IPS-11a (cell line): Measurements from ENCODE around the gene GGTA1.
A peak's percentile ranks its signal among the peaks of the same experiment; 100 is the strongest.
"Not testable (repeated sequence)": the region's sequence is repeated elsewhere in the genome, so short reads cannot be mapped to it uniquely, and the experiment has no call there.

Source experiments
- H3K4me3 ChIP-seq: one replicate; pipeline ENCODE4 v1.5.1; 2013; ENCODE audit warnings: low read depth, low read length, control low read depth

The GGTA1 gene

DNA sequence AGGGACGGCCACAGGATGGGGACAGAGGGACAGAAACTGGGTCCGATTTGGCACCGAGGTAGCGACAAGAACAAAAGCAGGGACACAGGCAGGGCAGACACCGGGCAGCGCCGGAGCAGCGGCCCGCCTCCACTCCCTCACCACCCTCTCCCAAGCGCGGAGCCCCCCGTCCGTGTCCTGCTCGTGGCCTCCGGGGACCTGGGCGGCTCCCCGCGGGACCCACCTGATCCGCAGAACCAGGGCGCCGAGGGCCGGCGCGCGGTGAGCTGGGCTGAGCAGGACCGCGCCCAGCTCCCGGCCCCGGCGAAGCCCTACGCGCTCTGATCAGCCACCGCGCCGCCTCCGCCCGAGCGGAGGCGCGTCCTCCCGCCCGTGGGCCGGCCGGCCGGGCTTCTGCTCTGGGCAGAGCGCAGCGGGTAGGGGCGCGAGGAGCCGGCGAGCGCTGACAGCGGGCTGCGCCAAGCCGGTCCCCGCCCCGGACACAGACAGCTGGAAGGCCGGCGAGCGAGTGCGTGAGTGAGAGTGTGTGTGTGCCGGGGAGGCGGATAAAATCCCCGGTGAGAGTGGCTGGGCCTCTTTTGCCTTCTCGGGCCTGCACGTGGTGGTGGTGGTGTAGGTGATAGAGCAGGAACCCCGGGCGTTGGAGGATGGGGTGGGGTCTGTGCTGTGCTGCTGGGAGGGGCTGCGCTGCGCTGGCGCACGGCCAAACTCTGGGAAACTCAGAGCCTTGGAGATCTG is at the start of gene GGTA1:
TSS of gene GGTA1 (minus strand) at position 418 of the 738 bp plus-strand sequence. CDS start 31,922 bp downstream, outside the sequence.
- peak within 1 kb of the TSS; percentile 30 for H3K4me3 ChIP-seq

DNA sequence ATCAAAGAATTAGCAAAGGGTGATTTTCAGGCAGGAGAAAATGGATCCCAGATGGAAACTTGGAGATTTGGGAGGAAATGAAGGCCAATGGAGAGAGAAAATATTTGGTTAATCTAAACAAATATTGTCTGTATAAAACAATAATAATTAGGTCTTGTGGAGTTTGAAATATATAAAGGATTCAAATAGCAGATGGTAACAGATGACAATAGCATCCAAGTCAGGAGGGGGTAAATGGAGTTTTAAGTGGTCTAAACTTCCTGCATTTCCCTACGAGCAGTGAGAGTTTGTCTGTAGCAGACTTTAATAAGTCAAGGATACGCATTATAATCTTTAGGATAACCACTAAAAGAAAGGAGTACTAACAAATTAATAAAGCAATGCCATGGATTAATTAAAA is 49.0 kb upstream of the GGTA1 start:
- no peak overlapping the region for H3K4me3 ChIP-seq

DNA sequence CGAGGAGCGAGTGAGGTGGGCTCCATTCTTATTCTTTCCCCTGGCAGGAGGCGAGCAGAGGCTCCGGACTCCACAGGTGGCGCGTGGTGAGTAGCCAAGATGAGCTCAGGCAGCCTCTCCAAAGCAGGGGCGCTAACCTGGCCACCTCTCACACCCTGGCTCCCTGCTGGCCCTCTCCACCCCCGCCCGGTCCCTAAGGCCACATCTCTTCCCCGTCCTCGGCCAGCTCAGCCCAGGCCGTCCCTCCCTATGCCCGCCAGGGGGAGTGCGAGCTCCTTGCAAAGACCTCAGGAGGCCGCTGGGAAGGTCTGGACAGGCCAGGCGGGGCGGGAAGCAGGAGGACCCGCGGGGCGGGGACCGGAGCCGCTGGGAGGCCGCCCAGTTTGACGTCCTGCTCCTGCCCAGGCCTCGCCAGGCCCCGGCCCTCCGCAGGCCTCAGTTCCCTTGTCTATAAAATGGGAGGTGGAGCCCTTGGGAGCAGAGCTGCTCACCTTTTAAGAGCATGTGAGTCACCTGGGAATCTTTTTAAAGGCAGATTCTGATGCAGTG is 46.3 kb upstream of the GGTA1 start:
- no peak overlapping the region for H3K4me3 ChIP-seq

DNA sequence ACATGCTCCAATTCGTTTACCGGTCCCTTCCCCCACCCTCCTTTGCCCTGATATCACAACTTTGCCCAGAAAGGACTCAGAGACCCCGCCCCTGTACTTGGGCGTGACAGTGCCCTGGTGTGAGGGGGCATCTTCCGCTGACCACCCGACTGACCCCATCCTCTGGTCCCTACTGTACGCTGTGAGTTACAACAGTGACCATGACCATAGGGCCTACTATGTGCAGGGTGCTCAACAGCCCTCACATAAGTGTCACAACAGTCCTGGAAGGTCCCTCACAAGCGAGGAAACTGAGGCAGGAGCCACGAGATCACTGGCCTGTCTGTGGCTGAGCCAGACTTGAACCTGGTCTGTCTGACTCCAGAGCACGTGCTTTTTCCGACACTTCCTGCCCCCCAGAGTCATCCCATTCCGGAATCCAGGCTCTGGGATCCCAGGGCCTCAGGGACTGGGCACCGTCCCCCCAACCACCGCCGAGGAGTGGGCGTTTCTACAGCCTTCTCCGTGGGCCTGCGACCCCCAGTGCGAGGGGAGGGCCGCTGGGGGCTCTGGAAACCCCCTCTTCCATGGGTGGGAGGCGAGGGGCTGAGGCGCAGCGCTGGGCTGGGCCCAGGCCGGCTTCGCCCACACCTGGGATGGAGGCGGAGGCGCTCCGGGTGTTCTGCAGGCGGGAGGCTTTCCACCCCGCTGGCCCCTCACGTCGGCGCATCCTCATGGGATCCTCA is 45.7 kb upstream of the GGTA1 start:
- no peak overlapping the region for H3K4me3 ChIP-seq

DNA sequence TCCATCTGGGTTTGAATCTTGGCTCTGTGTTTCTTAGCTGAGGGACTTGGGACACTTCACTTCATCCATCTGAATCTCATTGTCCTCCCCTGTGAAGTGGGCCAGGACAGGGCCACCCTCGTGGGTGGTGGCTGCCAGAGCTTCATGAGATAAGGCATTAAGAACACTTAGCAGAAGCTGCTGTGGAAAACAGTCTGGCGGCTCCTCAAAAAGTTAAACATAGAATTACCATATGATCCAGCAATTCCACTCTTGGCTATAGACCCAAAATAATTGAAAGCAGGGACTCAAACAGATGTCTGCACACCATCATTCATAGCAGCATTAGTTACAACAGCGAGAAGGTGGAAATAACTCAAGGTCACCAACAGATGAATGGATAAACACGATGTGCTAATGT is 42.4 kb upstream of the GGTA1 start:
- no peak overlapping the region for H3K4me3 ChIP-seq

DNA sequence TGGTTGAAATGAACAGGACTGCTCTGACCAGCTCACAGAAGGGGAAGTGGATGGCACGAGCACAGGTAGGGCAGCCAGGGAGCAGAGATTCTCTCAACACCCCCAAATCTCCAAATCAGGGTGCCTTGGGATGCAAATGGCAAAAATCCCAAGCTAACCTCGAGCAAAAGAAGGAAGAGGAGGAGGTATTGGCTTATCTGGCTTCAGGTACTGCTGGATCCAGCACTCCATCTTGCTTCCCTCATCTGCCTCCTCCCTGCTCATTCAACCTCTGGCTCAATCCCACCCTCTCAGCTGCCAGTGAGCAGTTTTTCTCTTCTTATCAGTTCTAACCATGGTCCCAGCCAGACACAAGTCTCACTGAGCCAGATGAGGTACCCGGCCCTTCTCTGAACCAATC is 41.6 kb upstream of the GGTA1 start:
- H3K4me3 ChIP-seq = no peak overlapping the region

DNA sequence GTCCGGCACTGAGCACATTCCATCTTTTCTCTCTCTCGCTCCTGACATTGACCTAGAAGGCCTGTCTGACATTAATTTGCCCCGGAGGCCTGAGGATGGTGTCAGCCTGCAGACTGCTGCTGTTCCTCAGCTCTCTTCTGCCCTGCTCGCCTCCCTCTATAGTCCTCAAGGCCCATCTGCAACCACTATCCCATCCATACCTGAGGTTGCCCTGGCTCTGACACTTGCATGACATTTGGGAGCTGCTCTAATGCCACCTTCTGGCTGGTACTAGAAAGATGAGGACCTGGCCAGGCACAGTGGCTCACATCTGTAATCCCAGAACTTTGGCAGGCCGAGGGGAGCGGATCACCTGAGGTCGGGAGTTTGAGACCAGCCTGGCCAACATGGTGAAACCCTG is 38.6 kb upstream of the GGTA1 start:
- H3K4me3 ChIP-seq = no peak overlapping the region

DNA sequence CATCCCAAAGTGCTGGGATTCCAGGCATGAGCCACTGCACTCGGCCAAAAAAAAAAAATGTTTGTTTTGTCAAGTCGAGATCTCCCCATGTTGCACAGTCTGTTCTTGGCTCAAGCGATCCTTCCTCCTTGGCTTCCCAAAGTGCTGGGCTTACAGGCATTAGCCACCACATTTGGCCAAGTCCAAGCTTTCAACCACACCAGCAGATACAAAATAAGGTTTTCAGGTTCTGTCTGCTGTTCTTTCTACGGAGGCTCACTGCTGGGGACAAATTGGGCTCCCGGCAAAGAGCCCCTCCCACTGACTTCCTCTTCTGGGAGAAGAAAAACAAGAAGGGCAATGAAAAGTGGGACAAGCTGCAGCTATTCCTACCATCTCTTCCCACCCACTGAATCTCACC is 37.6 kb upstream of the GGTA1 start:
- H3K4me3 ChIP-seq = no peak overlapping the region

DNA sequence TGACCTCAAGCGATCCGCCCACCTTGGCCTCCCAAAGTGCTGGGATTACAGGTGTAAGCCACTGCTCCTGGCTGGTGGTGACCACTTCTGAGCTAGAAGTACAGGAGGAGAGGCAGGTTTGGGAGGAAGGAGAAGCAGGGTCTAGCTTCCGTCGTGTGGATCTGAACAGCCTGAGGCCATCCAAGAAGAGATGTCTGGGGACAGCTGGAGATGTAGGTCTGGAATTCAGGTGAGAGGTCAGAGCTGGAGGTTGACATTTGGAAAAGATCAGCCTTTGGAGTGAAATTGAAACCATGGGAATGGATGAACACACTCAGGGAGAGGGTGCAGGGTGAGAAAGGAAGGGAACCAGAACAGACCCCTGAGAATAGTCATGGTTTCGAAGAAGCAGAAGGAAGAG is 33.2 kb upstream of the GGTA1 start:
- no peak overlapping the region for H3K4me3 ChIP-seq

DNA sequence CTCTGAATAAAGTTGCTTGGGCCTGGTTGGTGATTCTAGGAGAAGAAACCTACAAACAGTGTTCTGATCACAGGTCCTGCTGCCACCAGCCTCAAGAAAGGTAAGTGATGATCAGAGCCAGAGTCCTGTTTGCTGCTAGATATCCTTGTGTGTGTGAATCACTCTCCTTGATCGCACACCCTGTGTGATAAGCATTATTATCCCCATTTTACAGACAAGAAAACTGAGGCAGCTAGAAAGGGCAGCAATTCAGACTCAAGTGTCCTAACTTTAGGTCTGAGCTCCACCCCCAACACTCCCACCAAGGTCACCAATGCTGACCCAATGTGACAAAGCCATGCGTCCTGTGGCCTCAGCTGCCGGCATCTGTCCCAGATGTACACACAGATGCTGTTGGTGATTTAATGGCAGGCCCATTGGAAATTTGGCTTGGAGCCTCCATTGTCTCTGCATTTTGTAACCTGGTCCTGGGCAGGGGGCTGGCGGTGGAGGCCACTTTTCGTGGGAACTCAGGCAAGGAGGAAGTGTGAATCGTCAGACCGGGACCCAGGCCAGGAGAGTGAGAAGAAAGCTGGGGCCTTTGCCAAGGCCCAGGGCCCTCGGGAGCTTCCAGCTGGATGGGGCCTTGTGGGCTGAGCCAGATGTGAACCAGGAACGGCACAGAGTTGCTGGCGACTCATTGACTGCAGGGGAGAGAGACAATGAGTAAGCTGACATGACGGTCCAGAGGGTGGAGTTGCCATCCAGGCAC is 29.8 kb upstream of the GGTA1 start:
- no peak overlapping the region for H3K4me3 ChIP-seq

DNA sequence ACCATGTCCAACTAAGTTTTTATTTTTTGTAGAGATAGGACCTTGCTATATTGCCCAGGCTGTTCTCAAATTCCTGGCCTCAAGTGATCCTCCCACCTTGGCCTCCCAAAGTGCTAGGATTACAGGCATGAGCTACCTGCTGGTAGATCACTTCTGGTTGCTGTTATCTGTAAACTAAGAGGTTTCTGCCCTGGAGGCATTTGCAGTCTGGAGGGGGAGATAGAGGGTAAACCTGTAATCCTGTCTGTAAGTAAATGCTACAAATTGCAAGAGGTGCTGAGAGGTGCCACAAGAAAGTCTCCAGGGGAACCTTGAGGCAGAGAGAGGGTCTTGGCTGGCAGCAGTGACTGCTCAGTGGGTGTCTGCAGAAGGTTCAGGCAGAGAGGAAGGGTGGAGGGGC is 29.0 kb upstream of the GGTA1 start:
- H3K4me3 ChIP-seq = no peak overlapping the region

DNA sequence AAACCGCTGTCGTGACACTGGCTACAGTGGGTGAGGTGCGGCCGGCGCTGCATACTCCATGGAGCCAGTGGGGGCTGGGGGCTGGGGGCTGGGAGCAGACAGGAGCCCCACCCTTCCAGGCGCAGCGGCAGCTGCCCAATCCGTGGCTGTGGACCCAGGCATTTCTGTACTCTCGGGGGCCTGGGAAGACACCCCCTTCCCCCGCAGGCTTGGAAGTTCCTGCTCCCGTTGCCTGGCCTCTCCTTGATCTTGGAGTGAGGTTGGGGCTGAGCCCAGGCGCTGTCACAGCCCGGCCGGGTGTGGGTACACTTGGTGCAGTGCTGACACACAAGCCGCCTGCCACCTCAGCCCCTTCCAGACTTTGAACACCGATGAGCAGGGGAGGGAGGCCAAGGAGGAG is 27.7 kb upstream of the GGTA1 start:
- no peak overlapping the region for H3K4me3 ChIP-seq

DNA sequence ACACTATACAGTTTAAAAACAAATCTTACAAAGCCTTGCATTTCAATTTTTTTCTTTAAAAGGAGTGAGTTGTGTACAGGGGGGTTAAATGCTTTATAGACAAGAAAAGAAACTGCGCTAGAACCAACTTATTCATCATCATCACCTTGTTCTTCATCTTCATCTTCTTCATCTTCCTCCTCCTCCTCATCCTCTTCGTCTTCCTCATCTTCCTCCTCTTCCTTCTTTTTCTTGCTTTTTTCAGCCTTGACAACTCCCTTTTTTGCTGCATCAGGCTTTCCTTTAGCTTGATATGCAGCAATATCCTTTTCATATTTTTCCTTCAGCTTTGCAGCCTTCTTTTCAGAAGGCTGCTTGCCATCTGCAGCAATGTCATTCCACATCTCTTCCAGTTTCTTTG is 20.0 kb upstream of the GGTA1 start:
- not testable (repeated sequence) for H3K4me3 ChIP-seq

DNA sequence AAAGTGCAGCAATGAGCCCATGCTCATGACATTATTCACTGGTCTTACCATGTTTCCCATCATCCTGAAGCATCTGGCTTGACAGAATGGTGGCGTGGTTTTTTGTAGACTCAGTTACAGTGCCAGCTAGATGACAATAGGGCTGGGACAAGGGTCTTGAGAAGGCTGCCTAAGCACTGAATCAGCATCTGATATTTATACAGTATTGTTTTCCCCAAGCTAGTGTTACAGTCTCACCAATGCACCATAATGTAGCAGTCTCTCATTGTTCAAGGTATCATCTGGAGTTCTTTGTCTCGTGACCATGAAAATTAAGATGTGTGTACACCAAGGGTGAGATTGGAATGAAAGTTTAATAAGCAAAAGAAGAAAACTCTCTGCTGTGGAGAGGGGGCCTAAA is 19.0 kb upstream of the GGTA1 start:
- no peak overlapping the region for H3K4me3 ChIP-seq

DNA sequence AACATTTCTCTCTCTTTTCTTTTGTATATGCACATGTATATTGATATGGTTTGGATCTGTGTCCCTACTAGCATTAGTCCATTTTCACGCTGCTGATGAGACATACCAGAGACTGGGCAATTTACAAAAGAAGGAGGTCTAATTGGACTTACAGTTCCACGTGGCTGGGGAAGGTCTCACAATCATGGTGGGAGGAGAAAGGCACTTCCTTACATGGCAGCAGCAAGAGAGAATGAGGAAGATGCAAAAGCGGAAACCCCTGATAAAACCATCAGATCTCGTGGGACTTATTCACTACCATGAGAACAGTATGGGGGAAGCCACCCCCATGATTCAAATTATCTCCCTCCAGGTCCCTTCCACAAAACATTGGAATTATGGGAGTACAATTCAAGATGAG is 13.5 kb upstream of the GGTA1 start:
- not testable (repeated sequence) for H3K4me3 ChIP-seq

DNA sequence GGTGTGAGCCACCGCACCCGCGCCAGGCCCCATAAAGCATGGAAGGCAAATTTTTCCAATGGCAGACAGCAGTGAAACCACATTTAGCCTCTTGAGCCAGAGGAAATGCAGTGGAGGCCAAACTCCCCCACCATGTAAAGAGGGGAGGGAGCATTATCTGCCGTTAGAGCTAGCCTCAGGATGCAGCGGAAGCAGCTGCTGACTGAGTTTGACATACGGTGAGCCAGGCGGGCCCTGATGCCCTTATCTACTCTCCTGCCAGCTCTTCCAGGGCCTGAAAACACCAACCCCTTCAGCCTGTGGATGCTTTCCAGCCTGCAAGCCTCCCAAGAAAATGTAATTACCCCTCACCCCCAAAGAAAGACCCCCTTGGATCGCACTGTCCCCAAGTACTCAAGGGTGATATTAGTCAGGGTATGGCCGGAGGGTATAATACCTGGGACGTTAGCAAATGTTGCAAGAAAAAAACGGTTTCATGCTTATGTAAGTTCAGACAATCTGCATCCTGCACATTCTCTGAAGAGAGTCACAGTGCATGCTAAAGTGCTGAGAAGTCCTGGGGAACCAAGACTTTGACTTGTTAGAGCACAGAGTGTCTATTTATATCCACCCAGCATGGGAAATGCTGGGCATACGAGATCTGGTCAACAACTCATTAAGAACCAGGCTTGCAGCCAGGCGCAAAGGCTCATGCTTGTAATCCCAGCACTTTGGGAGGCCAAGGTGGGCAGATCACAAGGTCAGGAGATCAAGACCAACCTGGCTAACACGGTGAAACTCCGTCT is 11.3 kb upstream of the GGTA1 start:
- no peak overlapping the region for H3K4me3 ChIP-seq

DNA sequence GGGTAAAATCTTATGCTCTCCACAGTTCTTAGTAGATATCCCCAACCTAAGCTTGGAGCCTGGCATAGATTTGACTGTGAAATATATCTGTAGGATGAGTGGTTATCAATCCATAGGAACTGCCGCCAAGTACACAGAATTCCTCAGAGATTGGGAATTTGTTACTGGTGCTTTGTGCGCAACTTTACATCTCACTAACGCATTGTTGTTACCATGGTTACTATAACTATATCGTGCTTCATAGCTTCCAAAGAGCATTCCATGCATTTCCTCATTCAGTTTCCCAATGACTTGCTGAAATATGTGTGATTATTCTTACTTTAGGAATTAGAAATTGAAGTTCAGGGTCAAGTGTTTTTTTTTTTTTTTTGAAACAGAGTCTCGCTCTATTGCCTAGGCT is 9.5 kb upstream of the GGTA1 start:
- H3K4me3 ChIP-seq = no peak overlapping the region

DNA sequence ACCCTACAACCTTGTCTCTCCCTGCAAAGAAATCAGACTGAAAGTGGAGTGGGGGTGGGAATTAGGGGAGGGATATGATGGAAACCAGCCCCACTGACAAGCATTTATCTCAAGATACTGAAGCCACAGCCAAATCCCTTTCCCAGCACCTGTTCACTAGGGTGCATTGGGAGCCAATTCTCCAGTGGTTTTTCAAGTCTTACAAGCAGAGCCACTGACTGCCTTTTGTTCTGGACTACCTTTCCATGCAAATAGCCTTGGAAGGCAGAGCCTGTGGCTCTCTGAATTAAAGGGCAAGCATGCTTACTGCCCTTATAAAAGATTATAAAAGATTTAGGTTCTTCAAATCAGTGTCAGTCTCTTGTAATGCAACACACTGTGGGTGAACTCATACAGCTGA is 8.8 kb upstream of the GGTA1 start:
- no peak overlapping the region for H3K4me3 ChIP-seq

DNA sequence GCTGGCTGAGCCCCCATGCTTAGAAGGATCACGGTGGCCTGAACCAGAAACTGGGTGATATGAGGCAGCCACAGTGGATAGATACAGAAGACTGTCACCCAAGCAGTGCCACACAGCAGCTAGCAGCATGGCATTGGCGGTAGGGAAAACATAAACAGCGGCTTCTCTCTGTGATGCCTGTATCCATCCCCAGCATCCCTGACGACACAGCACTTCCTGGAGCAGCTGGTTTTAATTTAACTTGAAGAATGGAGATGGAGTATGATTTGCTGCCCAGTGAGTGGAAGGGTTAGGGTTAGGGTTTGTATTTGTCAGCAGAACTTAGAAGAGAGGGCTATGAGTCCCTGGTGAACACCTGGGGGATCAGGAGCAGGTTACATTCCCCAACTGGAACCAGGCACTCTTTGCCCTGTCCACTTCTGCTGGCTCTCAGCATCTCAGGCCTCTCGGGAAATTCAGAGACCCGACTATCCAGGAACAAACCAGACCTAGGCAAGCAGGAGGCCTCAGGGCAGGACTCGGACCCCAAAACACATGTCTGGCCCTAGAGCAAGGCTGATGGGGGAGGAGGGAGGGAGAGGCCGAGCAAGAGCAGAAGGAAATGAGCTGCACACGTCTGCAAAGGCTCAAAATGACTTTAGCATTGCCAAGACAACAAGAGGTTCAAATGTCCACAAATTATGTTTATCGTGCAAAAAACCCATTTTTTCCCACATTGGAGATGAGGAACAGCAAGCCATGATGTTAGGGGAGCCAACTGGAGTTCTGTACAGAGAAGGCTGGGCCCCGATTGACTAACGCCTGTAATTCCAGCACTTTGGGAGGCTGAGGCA is 6.5 kb upstream of the GGTA1 start:
- no peak overlapping the region for H3K4me3 ChIP-seq

DNA sequence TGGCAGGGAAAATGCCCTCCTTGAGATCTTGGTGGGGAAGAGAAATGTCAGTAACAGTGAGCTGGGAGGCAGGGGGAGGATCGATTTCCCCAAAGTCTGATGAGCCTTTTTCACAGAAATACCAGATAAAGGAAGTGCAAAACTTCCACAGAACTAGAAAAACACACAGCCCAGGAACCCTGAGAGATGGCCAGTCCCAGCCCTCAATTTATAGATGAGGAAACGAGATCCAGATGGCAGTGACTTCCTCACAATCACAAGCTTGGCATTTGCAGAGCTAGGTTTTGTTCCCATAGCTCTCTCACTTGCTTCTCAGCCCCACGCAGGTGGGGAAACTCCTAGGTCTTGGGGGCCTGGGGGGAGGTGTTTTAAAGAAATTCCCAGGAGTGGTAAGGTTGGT is 3.8 kb upstream of the GGTA1 start:
- H3K4me3 ChIP-seq = no peak overlapping the region
